Stimulated activated naive CD4-positive, alpha-beta T cell treated with Interleukin-2 at 50 U/mL for 16 hours (primary cell): ENCODE measurements around the gene COCH.

Experiments used
- DNase-seq: peaks from one replicate; lab custom pipeline; 2025; lab: John Stamatoyannopoulos, UW

The COCH gene

GRCh38 chr14:30874120-30874998, at the start of gene COCH:
COCH (plus strand) TSS chr14:30874559; CDS start chr14:30874939, 380 bp downstream.
- no peak for DNase-seq

- DNase-seq: no peak
Measured at GRCh38 chr14:30826070-30826469, 48.3 kb upstream of the COCH start.

GRCh38 chr14:30829853-30830252, 44.5 kb upstream of the COCH start:
- DNase-seq: no peak

- DNase-seq: no peak
Measured at GRCh38 chr14:30834353-30834752, 40.0 kb upstream of the COCH start.

GRCh38 chr14:30838351-30838750, 36.0 kb upstream of the COCH start:
- no peak for DNase-seq

GRCh38 chr14:30840086-30840779, 34.1 kb upstream of the COCH start:
- no peak for DNase-seq

GRCh38 chr14:30842431-30842830, 31.9 kb upstream of the COCH start:
- no peak for DNase-seq

- DNase-seq: no peak
Measured at GRCh38 chr14:30848449-30849240, 25.7 kb upstream of the COCH start.

- no peak for DNase-seq
Measured at GRCh38 chr14:30849354-30849753, 25.0 kb upstream of the COCH start.

- DNase-seq: no peak
Measured at GRCh38 chr14:30849983-30850382, 24.4 kb upstream of the COCH start.

GRCh38 chr14:30853946-30854345, 20.4 kb upstream of the COCH start:
- DNase-seq: no peak

GRCh38 chr14:30854492-30854891, 19.9 kb upstream of the COCH start:
- no peak for DNase-seq

GRCh38 chr14:30855345-30856037, 18.9 kb upstream of the COCH start:
- DNase-seq: no peak

GRCh38 chr14:30861200-30861599, 13.2 kb upstream of the COCH start:
- no peak for DNase-seq

- DNase-seq: no peak
Measured at GRCh38 chr14:30864934-30865333, 9.4 kb upstream of the COCH start.

GRCh38 chr14:30868736-30869135, 5.6 kb upstream of the COCH start:
- no peak for DNase-seq

GRCh38 chr14:30869551-30870155, 4.7 kb upstream of the COCH start:
- DNase-seq: no peak

GRCh38 chr14:30872602-30873001, 1.8 kb upstream of the COCH start:
- no peak for DNase-seq

GRCh38 chr14:30873308-30874119, 845 bp upstream of the COCH start:
- no peak for DNase-seq

GRCh38 chr14:30874999-30875787, 834 bp downstream of the COCH start:
- DNase-seq: no peak
